HG02981 (cell line): Measurements from ENCODE around the gene UBE2E1.

Experiments
- ATAC-seq: cut with Tn5 transposase; IDR thresholded peaks from one replicate; pipeline ENCODE4 v1.9.1; 2021; ENCODE audit warnings: mild to moderate bottlenecking, moderate library complexity; ENCODE audit not compliant: unreplicated experiment

UBE2E1 gene

GRCh38 chr3:23805633-23806533, at the start of gene UBE2E1:
TSS of gene UBE2E1 (plus strand) at chr3:23805955. CDS start at chr3:23807270, 1,315 bp downstream.
- peak; percentile 73 for ATAC-seq

GRCh38 chr3:23756206-23756840, 49.4 kb upstream of the UBE2E1 start:
- no peak for ATAC-seq

- ATAC-seq, result no peak
Observed at GRCh38 chr3:23758253-23758838, 47.4 kb upstream of the UBE2E1 start.

GRCh38 chr3:23760325-23760724, 45.4 kb upstream of the UBE2E1 start:
- no peak for ATAC-seq

GRCh38 chr3:23760871-23761373, 44.8 kb upstream of the UBE2E1 start:
- peak; percentile 24 for ATAC-seq

- ATAC-seq, result peak; percentile 29
Observed at GRCh38 chr3:23761440-23761896, 44.3 kb upstream of the UBE2E1 start.

GRCh38 chr3:23762214-23762613, 43.5 kb upstream of the UBE2E1 start:
- ATAC-seq, result peak; percentile 84

- no peak for ATAC-seq
Observed at GRCh38 chr3:23762759-23763477, 42.8 kb upstream of the UBE2E1 start.

- ATAC-seq, result no peak
Observed at GRCh38 chr3:23764407-23764806, 41.3 kb upstream of the UBE2E1 start.

- no peak for ATAC-seq
Observed at GRCh38 chr3:23767546-23767945, 38.2 kb upstream of the UBE2E1 start.

- ATAC-seq, result no peak
Observed at GRCh38 chr3:23775254-23775909, 30.4 kb upstream of the UBE2E1 start.

- no peak for ATAC-seq
Observed at GRCh38 chr3:23776352-23776891, 29.3 kb upstream of the UBE2E1 start.

- no peak for ATAC-seq
Observed at GRCh38 chr3:23778446-23778845, 27.3 kb upstream of the UBE2E1 start.

- ATAC-seq, result no peak
Observed at GRCh38 chr3:23779841-23780240, 25.9 kb upstream of the UBE2E1 start.

- ATAC-seq, result no peak
Observed at GRCh38 chr3:23781051-23781450, 24.7 kb upstream of the UBE2E1 start.

GRCh38 chr3:23781871-23782270, 23.9 kb upstream of the UBE2E1 start:
- no peak for ATAC-seq

GRCh38 chr3:23785097-23785645, 20.6 kb upstream of the UBE2E1 start:
- no peak for ATAC-seq

- ATAC-seq, result no peak
Observed at GRCh38 chr3:23785882-23786281, 19.9 kb upstream of the UBE2E1 start.

GRCh38 chr3:23791678-23792077, 14.1 kb upstream of the UBE2E1 start:
- ATAC-seq, result no peak
